NCI-H1105 treated with DMSO at 0.1 percent for 48 hours (cell line): ENCODE data around the gene PLEKHG4.

Source experiments
- DNase-seq: peaks from one replicate; lab custom pipeline; 2025; lab: John Stamatoyannopoulos, UW

The PLEKHG4 gene

GRCh38 chr16:67336648-67337047 is 57.3 kb downstream of the PLEKHG4 start:
- DNase-seq: no peak
